Immature natural killer cell (primary cell): Measurements from ENCODE around the gene SIK2. TPM values are rescaled to one million over a fixed set of nuclear protein-coding genes. Genes with fewer than 3 reads are reported as not detected.
A peak's percentile ranks its signal among the peaks of the same experiment; 100 is the strongest.

Source experiments
- DNase-seq, 3 donors: peaks; one replicate each; pipeline ENCODE4 v3.0.0; 2022; ENCODE audit warnings: mixed read lengths in 1 of 3
- H3K27ac Mint-ChIP-seq, 6 donors: one replicate each; pipeline ENCODE4 v1.8.0; 2020; ENCODE audit warnings: mixed read lengths in 6 of 6, mild to moderate bottlenecking in 5 of 6, inconsistent platforms in 4 of 6, moderate library complexity in 3 of 6
- H3K27me3 Mint-ChIP-seq, 3 donors: one replicate each; pipeline ENCODE4 v1.8.0; 2020 to 2021; ENCODE audit warnings: low read depth in 3 of 3, mild to moderate bottlenecking in 3 of 3, mixed read lengths in 3 of 3, moderate library complexity in 3 of 3, inconsistent platforms in 1 of 3
- H3K36me3 Mint-ChIP-seq, 3 donors: one replicate each; pipeline ENCODE4 v1.8.0; 2020; ENCODE audit warnings: mixed read lengths in 3 of 3, inconsistent platforms in 2 of 3, mild to moderate bottlenecking in 2 of 3
- H3K4me1 Mint-ChIP-seq, 2 donors: one replicate each; pipeline ENCODE4 v1.8.0; 2020; ENCODE audit warnings: inconsistent platforms in 2 of 2, mild to moderate bottlenecking in 2 of 2, mixed read lengths in 2 of 2, moderate library complexity in 1 of 2
- H3K4me3 Mint-ChIP-seq, 5 donors: one replicate each; pipeline ENCODE4 v1.8.0; 2020; ENCODE audit warnings: mild to moderate bottlenecking in 5 of 5, mixed read lengths in 5 of 5, inconsistent platforms in 3 of 5, moderate library complexity in 3 of 5
- H3K9me3 Mint-ChIP-seq, 6 donors: one replicate each; pipeline ENCODE4 v1.8.0; 2020; ENCODE audit warnings: mild to moderate bottlenecking in 6 of 6, mixed read lengths in 6 of 6, inconsistent platforms in 4 of 6, moderate library complexity in 3 of 6
- polyA plus RNA-seq, 3 donors: library from polyadenylated mRNA; unstranded; fragments of 300-500 nt; fragmentation: Illumina TruSeq; gene quantifications; one replicate each; pipeline ENCODE4 v1.2.3, GENCODE V29; 2021

SIK2 gene
- polyA plus RNA-seq, 3 donors from 2014 or later: 0.04 to 0.38 (median 0.13) TPM

GRCh38 chr11:111617286-111617685 is 15.0 kb downstream of the SIK2 start:
- Mint-ChIP-seq H3K9me3 (no peaks in the 10 kb centered on the region), H3K4me3 (no peak overlapping the region), H3K27me3 (peaks cover 0 to 1% (median 0%) of the 10 kb centered on the region in 3 donors), H3K36me3 (peaks cover 6 to 7% (median 7%) of the 10 kb centered on the region in 3 donors), H3K4me1 (no peaks in the 10 kb centered on the region), H3K27ac (no peak overlapping the region)
- no peak for DNase-seq

- Mint-ChIP-seq H3K27me3 (peaks cover 0 to 3% (median 0%) of the 10 kb centered on the region in 3 donors), H3K4me1 (no peaks in the 10 kb centered on the region), H3K36me3 (peaks cover 29 to 33% (median 30%) of the 10 kb centered on the region in 3 donors), H3K9me3 (no peaks in the 10 kb centered on the region), H3K4me3 (no peak overlapping the region), H3K27ac (no peak overlapping the region)
- no peak for DNase-seq
Observed at GRCh38 chr11:111620518-111620917, 18.3 kb downstream of the SIK2 start.

- peaks cover 23 to 34% (median 23%) of the 10 kb centered on the region in 3 donors for H3K36me3 Mint-ChIP-seq
- H3K27ac Mint-ChIP-seq: no peak overlapping the region
- peaks cover 0 to 3% (median 0%) of the 10 kb centered on the region in 3 donors for H3K27me3 Mint-ChIP-seq
- no peak overlapping the region for H3K4me3 Mint-ChIP-seq
- no peaks in the 10 kb centered on the region for H3K9me3 Mint-ChIP-seq
- no peak for DNase-seq
- no peaks in the 10 kb centered on the region for H3K4me1 Mint-ChIP-seq
Observed at GRCh38 chr11:111623527-111624030, 21.3 kb downstream of the SIK2 start.

- H3K36me3 Mint-ChIP-seq: peaks cover 23 to 33% (median 27%) of the 10 kb centered on the region in 3 donors
- H3K9me3 Mint-ChIP-seq: no peaks in the 10 kb centered on the region
- H3K4me3 Mint-ChIP-seq: no peak overlapping the region
- no peak overlapping the region for H3K27ac Mint-ChIP-seq
- no peaks in the 10 kb centered on the region for H3K4me1 Mint-ChIP-seq
- DNase-seq: no peak
- peaks cover 0 to 3% (median 0%) of the 10 kb centered on the region in 3 donors for H3K27me3 Mint-ChIP-seq
Observed at GRCh38 chr11:111624608-111625007, 22.4 kb downstream of the SIK2 start.

- Mint-ChIP-seq H3K4me3 (no peak overlapping the region), H3K4me1 (no peaks in the 10 kb centered on the region), H3K9me3 (no peaks in the 10 kb centered on the region), H3K36me3 (peaks cover 21 to 26% (median 23%) of the 10 kb centered on the region in 3 donors), H3K27me3 (peaks cover 0 to 3% (median 0%) of the 10 kb centered on the region in 3 donors), H3K27ac (no peak overlapping the region)
- no peak for DNase-seq
Observed at GRCh38 chr11:111627591-111627990, 25.3 kb downstream of the SIK2 start.

- H3K4me1 Mint-ChIP-seq: peaks cover 8 to 18% of the 10 kb centered on the region in 2 donors
- H3K36me3 Mint-ChIP-seq: peaks cover 4 to 10% (median 9%) of the 10 kb centered on the region in 3 donors
- DNase-seq: no peak
- H3K4me3 Mint-ChIP-seq: no peak overlapping the region
- peaks cover 0 to 3% (median 0%) of the 10 kb centered on the region in 3 donors for H3K27me3 Mint-ChIP-seq
- H3K27ac Mint-ChIP-seq: no peak overlapping the region
- H3K9me3 Mint-ChIP-seq: no peaks in the 10 kb centered on the region
Observed at GRCh38 chr11:111629499-111629898, 27.2 kb downstream of the SIK2 start.

GRCh38 chr11:111631024-111631665 is 28.9 kb downstream of the SIK2 start:
- Mint-ChIP-seq H3K4me3 (no peak overlapping the region), H3K36me3 (peaks cover 0 to 3% (median 0%) of the 10 kb centered on the region in 3 donors), H3K9me3 (no peaks in the 10 kb centered on the region), H3K4me1 (peaks cover 20 to 34% of the 10 kb centered on the region in 2 donors), H3K27me3 (no peaks in the 10 kb centered on the region), H3K27ac (no peak overlapping the region)
- peak in 1 of 3 donors; percentile 4 for DNase-seq

GRCh38 chr11:111631666-111632039 is 29.4 kb downstream of the SIK2 start:
- Mint-ChIP-seq H3K4me3 (no peak overlapping the region), H3K9me3 (no peaks in the 10 kb centered on the region), H3K27me3 (no peaks in the 10 kb centered on the region), H3K36me3 (peaks cover 0 to 3% (median 0%) of the 10 kb centered on the region in 3 donors), H3K4me1 (peaks cover 20 to 39% of the 10 kb centered on the region in 2 donors), H3K27ac (no peak overlapping the region)
- peak in 2 of 3 donors; percentile 4 to 6 for DNase-seq

- Mint-ChIP-seq H3K27me3 (no peaks in the 10 kb centered on the region), H3K36me3 (peaks cover 0 to 3% (median 2%) of the 10 kb centered on the region in 3 donors), H3K4me3 (no peak overlapping the region), H3K9me3 (no peaks in the 10 kb centered on the region), H3K4me1 (peaks cover 20 to 39% of the 10 kb centered on the region in 2 donors), H3K27ac (peak overlapping the region in 2 of 6 donors; percentile 46 to 50)
- no peak for DNase-seq
Observed at GRCh38 chr11:111632516-111633220, 30.4 kb downstream of the SIK2 start.

- DNase-seq: no peak
- peaks cover 0 to 5% (median 4%) of the 10 kb centered on the region in 3 donors for H3K36me3 Mint-ChIP-seq
- H3K27me3 Mint-ChIP-seq: no peaks in the 10 kb centered on the region
- peak overlapping the region in 2 of 6 donors; percentile 46 to 50 for H3K27ac Mint-ChIP-seq
- peaks cover 20 to 39% of the 10 kb centered on the region in 2 donors for H3K4me1 Mint-ChIP-seq
- H3K4me3 Mint-ChIP-seq: no peak overlapping the region
- H3K9me3 Mint-ChIP-seq: no peaks in the 10 kb centered on the region
Observed at GRCh38 chr11:111633248-111633647, 31.0 kb downstream of the SIK2 start.

- Mint-ChIP-seq H3K4me1 (peaks cover 20 to 45% of the 10 kb centered on the region in 2 donors), H3K36me3 (peaks cover 0 to 5% (median 4%) of the 10 kb centered on the region in 3 donors), H3K27me3 (no peaks in the 10 kb centered on the region), H3K9me3 (no peaks in the 10 kb centered on the region), H3K4me3 (no peak overlapping the region), H3K27ac (peak overlapping the region in 1 of 6 donors; percentile 3)
- DNase-seq: no peak
Observed at GRCh38 chr11:111633756-111634362, 31.6 kb downstream of the SIK2 start.

- H3K4me1 Mint-ChIP-seq: peaks cover 20 to 46% of the 10 kb centered on the region in 2 donors
- no peaks in the 10 kb centered on the region for H3K9me3 Mint-ChIP-seq
- no peak overlapping the region for H3K27ac Mint-ChIP-seq
- peaks cover 0 to 4% (median 4%) of the 10 kb centered on the region in 3 donors for H3K36me3 Mint-ChIP-seq
- no peak for DNase-seq
- H3K4me3 Mint-ChIP-seq: no peak overlapping the region
- H3K27me3 Mint-ChIP-seq: no peaks in the 10 kb centered on the region
Observed at GRCh38 chr11:111634981-111635705, 32.9 kb downstream of the SIK2 start.

- DNase-seq: no peak
- H3K27me3 Mint-ChIP-seq: no peaks in the 10 kb centered on the region
- H3K27ac Mint-ChIP-seq: no peak overlapping the region
- peaks cover 0 to 4% (median 4%) of the 10 kb centered on the region in 3 donors for H3K36me3 Mint-ChIP-seq
- H3K4me3 Mint-ChIP-seq: no peak overlapping the region
- no peaks in the 10 kb centered on the region for H3K9me3 Mint-ChIP-seq
- peaks cover 20 to 46% of the 10 kb centered on the region in 2 donors for H3K4me1 Mint-ChIP-seq
Observed at GRCh38 chr11:111635706-111636045, 33.4 kb downstream of the SIK2 start.
